ENCODE results near the gene VPS72. TPM values are rescaled to one million over a fixed set of nuclear protein-coding genes. Genes with fewer than 3 reads are reported as not detected.

Gene VPS72
- total and polyA plus RNA-seq, 10 of the 15 experiments (the other 5 are each of a cell fraction or from before 2014, with no cell fraction given), result 6.7 to 77.8 (median 58.1) TPM

- ChIA-PET RAD21 (ENCODE audit: unreplicated experiment) (no interaction called here), SMC1A (ENCODE audit: uncharacterized antibody, unreplicated experiment) (interaction anchor here (2.0 kb wide), 1 partner anchor 112 kb away, joined by 6 read pairs; no protein-coding TSS in a partner anchor), CTCF (interaction anchor here (0.6 to 1.7 kb wide), 3 partner anchors 8 to 55 kb away, joined by 3 to 5 read pairs (median 3); partner anchors contain the start of gene TNFAIP8L2), POLR2A (interaction anchor here (0.6 to 1.0 kb wide), 2 partner anchors 15 to 25 kb away, joined by 3 to 4 read pairs; no protein-coding TSS in a partner anchor)
- no peak for ATAC-seq
- Histone ChIP-seq H3K9ac (ENCODE audit: control insufficient read depth, insufficient read depth, low read length) (no peak overlapping the region), H3K79me2 (ENCODE audit: control insufficient read depth, insufficient read depth, low read length) (peaks cover 38% of the 10 kb centered on the region), H3K4me2 (ENCODE audit: control insufficient read depth, insufficient read depth) (no peak overlapping the region), H3K4me3 (no peak overlapping the region), H3K4me1 (ENCODE audit: control insufficient read depth, insufficient read depth, low read length) (no peaks in the 10 kb centered on the region), H3K27ac (ENCODE audit: control insufficient read depth, insufficient read depth) (no peak overlapping the region), H3K36me3 (ENCODE audit: control insufficient read depth in 2 of 2, insufficient read depth in 2 of 2, low read length in 1 of 2) (peaks cover 0 to 12% of the 10 kb centered on the region in 2 experiments), H3K9me3 (replicated peaks; ENCODE audit: control insufficient read depth, insufficient read depth, low read length) (no peaks in the 10 kb centered on the region), H4K20me1 (ENCODE audit: control insufficient read depth, insufficient read depth) (peaks cover 2% of the 10 kb centered on the region; the same call in 1 of the 2 replicates), H2AFZ (ENCODE audit: control insufficient read depth, low read depth, low read length) (no peak overlapping the region), H3K27me3 (replicated peaks in 1 of 2; ENCODE audit: control insufficient read depth in 2 of 2, insufficient read depth in 2 of 2, low read length in 1 of 2) (no peaks in the 10 kb centered on the region)
- TF ChIP-seq NBN (IDR thresholded peaks at IDR 0.05) (no peak), NR2F1 (conservative IDR thresholded peaks at IDR 0.05) (no peak), SIX5 (IDR thresholded peaks at IDR 0.05; ENCODE audit: low read depth, low read length, severe bottlenecking) (no peak), CREB1 (IDR thresholded peaks at IDR 0.05; ENCODE audit: low read depth) (no peak), BCL11A (IDR thresholded peaks at IDR 0.05; ENCODE audit: low read depth, low read length) (no peak), EGR1 (IDR thresholded peaks at IDR 0.05; ENCODE audit: borderline replicate concordance in 1 of 2, low read depth in 2 of 2, low read length in 2 of 2) (no peak), BCLAF1 (IDR thresholded peaks at IDR 0.05) (no peak), SPI1 (IDR thresholded peaks at IDR 0.05; ENCODE audit: borderline replicate concordance, insufficient read depth, low read depth, low read length) (no peak), HDGF (IDR thresholded peaks at IDR 0.05) (no peak), RELB (IDR thresholded peaks at IDR 0.05; ENCODE audit: low read depth) (no peak), MYC (IDR thresholded peaks at IDR 0.05; ENCODE audit: insufficient read depth, insufficient read length, insufficient replicate concordance, low read length, severe bottlenecking) (no peak), E2F8 (IDR thresholded peaks at IDR 0.05; ENCODE audit: low read depth, partially characterized antibody) (no peak), NFYA (IDR thresholded peaks at IDR 0.05; ENCODE audit: borderline replicate concordance, low read depth, low read length) (no peak)
- intact Hi-C loops (cut with micrococcal nuclease; ENCODE audit: unreplicated experiment) (no loop called here), in situ Hi-C loops (cut with MboI) (no loop called here)
- no peak for DNase-seq (ENCODE audit: low read depth, low spot score)
- whole genome bisulfite sequencing (ENCODE audit: insufficient coverage, insufficient replicate concordance, low lambda C conversion rate, missing lambda C conversion rate), result 93% methylated on average over 15 of the region's 15 CpGs
- no TSS peak for BruUV-seq (replicated peaks)
- FAIRE-seq, result no peak
Measured at GRCh38 chr1:151211972-151212705, 22.1 kb upstream of the VPS72 start.
